Caco-2 (cell line): ENCODE results near the gene RALGAPA1. TPM values are rescaled to one million over a fixed set of nuclear protein-coding genes. Genes with fewer than 3 reads are reported as not detected.

Source experiments
- BruUV-seq: library from RNA; stranded (reverse); fragments of 400-500 nt; replicated peaks from 2 replicates; lab custom pipeline; 2021; lab: Mats Ljungman, UMichigan
- CTCF ChIA-PET: fragments of 300-600 bp; sonication (Branson Sonifier 250); formaldehyde crosslinking; loops from one replicate; lab custom pipeline; 2022; ENCODE audit warnings: antibody characterized with exemption; lab: Charles Lee
- POLR2A ChIA-PET: fragments of 300-600 bp; sonication (Branson Sonifier 250); formaldehyde crosslinking; loops from one replicate; lab custom pipeline; 2022; ENCODE audit warnings: antibody characterized with exemption; lab: Charles Lee
- DNase-seq, 2 experiments: peaks; one replicate each; pipeline versions ENCODE4 v3.0.0 to v3.0.0-alpha.2; 2020 to 2022
- H3K27me3 ChIP-seq: replicated peaks from 2 replicates; pipeline ENCODE4 v1.6.0; 2011; ENCODE audit warnings: low read length; ENCODE audit not compliant: control insufficient read depth, insufficient read depth
- H3K36me3 ChIP-seq: 2 replicates; pipeline ENCODE4 v1.5.1; 2011; ENCODE audit warnings: low read length; ENCODE audit not compliant: control insufficient read depth, insufficient read depth
- H3K4me1 ChIP-seq: fragments of 250-450 bp; sonication (Bioruptor Pico); 2 replicates; pipeline ENCODE4 v1.5.1; 2020; ENCODE audit warnings: mild to moderate bottlenecking
- H3K4me3 ChIP-seq: 2 replicates; pipeline ENCODE4 v1.5.1; 2011; ENCODE audit warnings: low read depth, mild to moderate bottlenecking, control low read depth, low read length
- H3K9me3 ChIP-seq: fragments of 250-450 bp; sonication (Bioruptor Pico); 2 replicates; pipeline ENCODE4 v1.5.1; 2020; ENCODE audit warnings: mild to moderate bottlenecking, moderate library complexity
- H3K27ac Mint-ChIP-seq: one replicate; pipeline ENCODE4 v1.8.0; 2022; ENCODE audit warnings: mixed read lengths; ENCODE audit not compliant: unreplicated experiment
- H3K27me3 Mint-ChIP-seq: one replicate; pipeline ENCODE4 v1.8.0; 2022; ENCODE audit warnings: mixed read lengths; ENCODE audit not compliant: insufficient read depth, unreplicated experiment
- H3K36me3 Mint-ChIP-seq: one replicate; pipeline ENCODE4 v1.8.0; 2022; ENCODE audit warnings: mild to moderate bottlenecking, mixed read lengths; ENCODE audit not compliant: insufficient read depth, unreplicated experiment
- H3K4me1 Mint-ChIP-seq: one replicate; pipeline ENCODE4 v1.8.0; 2022; ENCODE audit warnings: low read depth, mixed read lengths; ENCODE audit not compliant: unreplicated experiment
- H3K4me3 Mint-ChIP-seq: one replicate; pipeline ENCODE4 v1.8.0; 2022; ENCODE audit warnings: mild to moderate bottlenecking, moderate library complexity, mixed read lengths; ENCODE audit not compliant: unreplicated experiment
- H3K9me3 Mint-ChIP-seq: one replicate; pipeline ENCODE4 v1.8.0; 2022; ENCODE audit warnings: mixed read lengths; ENCODE audit not compliant: unreplicated experiment
- CTCF ChIP-seq, 2 experiments: fragments of 200-600 bp in 1 of 2; IDR thresholded peaks; 1 replicate in 1 of 2; 2 replicates in 1 of 2; pipeline versions ENCODE4 v1.5.1 to v1.8.0; 2011 to 2022; ENCODE audit warnings: antibody characterized with exemption in 1 of 2, control low read depth in 1 of 2, inconsistent platforms in 1 of 2, low read depth in 1 of 2, low read length in 1 of 2, mild to moderate bottlenecking in 1 of 2, moderate library complexity in 1 of 2; ENCODE audit not compliant: insufficient read depth in 1 of 2, severe bottlenecking in 1 of 2, unreplicated experiment in 1 of 2
- intact Hi-C: fragments of 100-400 bp; cut with micrococcal nuclease; formaldehyde crosslinking; loops from one replicate; pipeline ENCODE4 v1.10.0; 2022; ENCODE audit not compliant: unreplicated experiment
- total RNA-seq: library from RNA; stranded (reverse); gene quantifications from 2 replicates; pipeline ENCODE4 v1.2.3, GENCODE V29; 2022

The RALGAPA1 gene
- total RNA-seq, 1 experiment from 2014 or later: 28.9 TPM

- H3K4me1 ChIP-seq: no peaks in the 10 kb centered on the region
- H3K36me3 ChIP-seq: no peaks in the 10 kb centered on the region
- no peaks in the 10 kb centered on the region for H3K4me1 Mint-ChIP-seq
- POLR2A ChIA-PET: no interaction called here
- BruUV-seq: no TSS peak
- H3K9me3 ChIP-seq: no peaks in the 10 kb centered on the region
- no peak overlapping the region for H3K27ac Mint-ChIP-seq
- H3K4me3 ChIP-seq: no peak overlapping the region
- no peaks in the 10 kb centered on the region for H3K36me3 Mint-ChIP-seq
- no peaks in the 10 kb centered on the region for H3K27me3 Mint-ChIP-seq
- no peak for TF ChIP-seq CTCF (IDR thresholded peaks at IDR 0.05; ENCODE audit: insufficient read depth in 1 of 2, low read depth in 1 of 2, low read length in 1 of 2, severe bottlenecking in 1 of 2, unreplicated experiment in 1 of 2)
- CTCF ChIA-PET: no interaction called here
- H3K9me3 Mint-ChIP-seq: no peaks in the 10 kb centered on the region
- intact Hi-C loops: no loop called here
- DNase-seq: no peak
- no peak overlapping the region for H3K4me3 Mint-ChIP-seq
- no peaks in the 10 kb centered on the region for H3K27me3 ChIP-seq
Observed at GRCh38 chr14:35699791-35700444, 109.2 kb downstream of the RALGAPA1 start.

GRCh38 chr14:35696575-35696974, 112.5 kb downstream of the RALGAPA1 start:
- BruUV-seq: no TSS peak
- intact Hi-C loops: no loop called here
- Mint-ChIP-seq H3K27ac (no peak overlapping the region), H3K4me3 (no peak overlapping the region), H3K27me3 (no peaks in the 10 kb centered on the region), H3K36me3 (no peaks in the 10 kb centered on the region), H3K9me3 (no peaks in the 10 kb centered on the region), H3K4me1 (no peaks in the 10 kb centered on the region)
- TF ChIP-seq CTCF (IDR thresholded peaks at IDR 0.05; ENCODE audit: insufficient read depth in 1 of 2, low read depth in 1 of 2, low read length in 1 of 2, severe bottlenecking in 1 of 2, unreplicated experiment in 1 of 2): no peak
- CTCF ChIA-PET: no interaction called here
- Histone ChIP-seq H3K9me3 (no peaks in the 10 kb centered on the region), H3K36me3 (no peaks in the 10 kb centered on the region), H3K4me3 (no peak overlapping the region), H3K27me3 (no peaks in the 10 kb centered on the region), H3K4me1 (no peaks in the 10 kb centered on the region)
- POLR2A ChIA-PET: no interaction called here
- DNase-seq: no peak

GRCh38 chr14:35696119-35696518, 113.0 kb downstream of the RALGAPA1 start:
- no peaks in the 10 kb centered on the region for H3K36me3 Mint-ChIP-seq
- no peak for DNase-seq
- Histone ChIP-seq H3K27me3 (no peaks in the 10 kb centered on the region), H3K36me3 (no peaks in the 10 kb centered on the region), H3K4me3 (no peak overlapping the region), H3K9me3 (no peaks in the 10 kb centered on the region), H3K4me1 (no peaks in the 10 kb centered on the region)
- intact Hi-C loops: no loop called here
- H3K9me3 Mint-ChIP-seq: no peaks in the 10 kb centered on the region
- H3K4me3 Mint-ChIP-seq: no peak overlapping the region
- no peaks in the 10 kb centered on the region for H3K4me1 Mint-ChIP-seq
- no peak overlapping the region for H3K27ac Mint-ChIP-seq
- ChIA-PET POLR2A (no interaction called here), CTCF (no interaction called here)
- H3K27me3 Mint-ChIP-seq: no peaks in the 10 kb centered on the region
- TF ChIP-seq CTCF (IDR thresholded peaks at IDR 0.05; ENCODE audit: insufficient read depth in 1 of 2, low read depth in 1 of 2, low read length in 1 of 2, severe bottlenecking in 1 of 2, unreplicated experiment in 1 of 2): no peak
- no TSS peak for BruUV-seq
